Neuronal stem cell (in vitro differentiated cells): Measurements from ENCODE around the gene OSBPL10.
"Not testable (repeated sequence)": the region's sequence is repeated elsewhere in the genome, so short reads cannot be mapped to it uniquely, and the experiment has no call there.

Experiments
- DNase-seq: peaks from one replicate; pipeline ENCODE4 v3.0.0-alpha.2; 2013; ENCODE audit warnings: low spot score
- H2AFZ ChIP-seq: one replicate; pipeline ENCODE4 v1.6.1; 2013; ENCODE audit warnings: mild to moderate bottlenecking, low read length, inconsistent platforms
- H2AK5ac ChIP-seq: 2 replicates; pipeline ENCODE4 v1.6.1; 2013; ENCODE audit warnings: low read depth, mild to moderate bottlenecking, inconsistent platforms, low read length, moderate library complexity, mixed read lengths
- H2BK120ac ChIP-seq: 2 replicates; pipeline ENCODE4 v1.6.1; 2013; ENCODE audit warnings: low read depth, mild to moderate bottlenecking, inconsistent platforms, low read length, moderate library complexity, mixed read lengths
- H2BK12ac ChIP-seq: one replicate; pipeline ENCODE4 v1.6.1; 2013; ENCODE audit warnings: low read length, inconsistent platforms
- H2BK15ac ChIP-seq: 2 replicates; pipeline ENCODE4 v1.6.1; 2013; ENCODE audit warnings: mild to moderate bottlenecking, low read length, inconsistent platforms, mixed read lengths
- H2BK5ac ChIP-seq: one replicate; pipeline ENCODE4 v1.6.1; 2013; ENCODE audit warnings: inconsistent platforms, mild to moderate bottlenecking, low read length, moderate library complexity
- H3K14ac ChIP-seq: one replicate; pipeline ENCODE4 v1.6.1; 2013; ENCODE audit warnings: low read length, inconsistent platforms
- H3K18ac ChIP-seq: 2 replicates; pipeline ENCODE4 v1.6.1; 2013; ENCODE audit warnings: low read length, inconsistent platforms
- H3K23ac ChIP-seq: 2 replicates; pipeline ENCODE4 v1.6.1; 2013; ENCODE audit warnings: low read depth, mild to moderate bottlenecking, mixed read lengths, low read length, inconsistent platforms; ENCODE audit not compliant: poor library complexity
- H3K27ac ChIP-seq: replicated peaks from 3 replicates; pipeline ENCODE4 v1.5.1; 2013; ENCODE audit warnings: low read length, inconsistent platforms
- H3K27me3 ChIP-seq, 3 experiments: 2 replicates each; pipeline ENCODE4 v1.6.1; 2013; ENCODE audit warnings: low read length in 3 of 3, mild to moderate bottlenecking in 2 of 3, inconsistent platforms in 1 of 3, low read depth in 1 of 3, mixed read lengths in 1 of 3, moderate library complexity in 1 of 3; ENCODE audit not compliant: control insufficient read depth in 3 of 3, insufficient read depth in 3 of 3
- H3K36me3 ChIP-seq, 2 donors: replicated peaks in 1 of 2; 2 replicates each; pipeline ENCODE4 v1.6.1; 2013; ENCODE audit warnings: low read length in 2 of 2; ENCODE audit not compliant: control insufficient read depth in 2 of 2, insufficient read depth in 2 of 2
- H3K4ac ChIP-seq: 2 replicates; pipeline ENCODE4 v1.6.1; 2013; ENCODE audit warnings: inconsistent platforms, mild to moderate bottlenecking, low read length, moderate library complexity
- H3K4me1 ChIP-seq, 2 donors: 1 replicate in 1 of 2; 2 replicates in 1 of 2; pipeline ENCODE4 v1.6.1; 2013; ENCODE audit warnings: low read length in 2 of 2, low read depth in 1 of 2; ENCODE audit not compliant: control insufficient read depth in 2 of 2, insufficient read depth in 1 of 2
- H3K4me2 ChIP-seq: one replicate; pipeline ENCODE4 v1.6.1; 2013; ENCODE audit warnings: mild to moderate bottlenecking, low read length, inconsistent platforms; ENCODE audit not compliant: insufficient read depth, poor library complexity, severe bottlenecking
- H3K4me3 ChIP-seq, 2 donors: 2 replicates each; pipeline ENCODE4 v1.5.1; 2013; ENCODE audit warnings: low read length in 2 of 2, mild to moderate bottlenecking in 2 of 2, inconsistent platforms in 1 of 2, moderate library complexity in 1 of 2
- H3K79me1 ChIP-seq: one replicate; pipeline ENCODE4 v1.6.1; 2013; ENCODE audit warnings: low read depth, mild to moderate bottlenecking, inconsistent platforms, low read length, moderate library complexity
- H3K9ac ChIP-seq: one replicate; pipeline ENCODE4 v1.6.1; 2013; ENCODE audit warnings: mild to moderate bottlenecking, low read depth, low read length, inconsistent platforms; ENCODE audit not compliant: poor library complexity
- H3K9me3 ChIP-seq, 2 donors: replicated peaks in 1 of 2; 2 replicates each; pipeline versions ENCODE3 to v1.6.1; 2013; ENCODE audit warnings: low read length in 2 of 2, mild to moderate bottlenecking in 2 of 2, inconsistent platforms in 1 of 2, low read depth in 1 of 2, mixed read lengths in 1 of 2, moderate library complexity in 1 of 2; ENCODE audit not compliant: control insufficient read depth in 2 of 2, insufficient read depth in 1 of 2
- H4K8ac ChIP-seq: one replicate; pipeline ENCODE4 v1.6.1; 2013; ENCODE audit warnings: low read depth, mild to moderate bottlenecking, inconsistent platforms, low read length, moderate library complexity
- H4K91ac ChIP-seq: one replicate; pipeline ENCODE4 v1.6.1; 2013; ENCODE audit warnings: low read length, low read depth, mild to moderate bottlenecking, inconsistent platforms; ENCODE audit not compliant: poor library complexity
- WGBS, 2 donors: extraction: QIAGEN DNeasy Blood & Tissue Kit; methylation state at CpG; one replicate each; pipeline ENCODE4 v1.1.7; 2013; ENCODE audit warnings: missing lambda C conversion rate in 2 of 2, mixed read lengths in 1 of 2; ENCODE audit not compliant: insufficient read length in 2 of 2, insufficient replicate concordance in 1 of 2; ENCODE audit errors: extremely low coverage in 2 of 2; 5-methylcytosine and 5-hydroxymethylcytosine counted together

OSBPL10 gene

DNA sequence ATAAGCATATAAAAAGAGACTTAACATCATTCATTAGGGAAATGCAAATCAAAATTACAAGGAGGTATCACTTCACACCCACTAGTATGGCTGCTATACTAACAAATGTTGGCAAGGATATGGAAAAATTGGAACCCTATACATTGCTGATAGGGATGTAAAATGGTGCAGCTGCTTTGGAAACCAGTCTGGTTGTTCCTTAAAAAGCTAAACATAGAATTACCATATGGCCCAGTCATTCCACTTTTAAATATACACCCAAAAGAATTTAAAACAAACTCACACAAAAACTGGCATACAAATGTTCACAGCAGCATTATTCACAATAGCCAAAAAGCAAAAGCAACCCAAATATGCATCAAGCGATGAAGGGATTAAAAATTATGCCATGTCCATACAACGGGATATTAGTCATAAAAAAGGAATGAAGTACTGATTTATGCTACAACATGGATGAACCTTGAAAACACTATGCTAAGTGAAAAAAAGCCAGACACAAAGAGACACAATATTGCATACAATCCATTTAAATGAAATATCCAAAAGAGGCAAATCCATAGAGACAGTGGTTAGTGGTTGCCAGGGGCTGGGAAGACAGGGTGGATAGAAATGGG, 118.3 kb downstream of the OSBPL10 start:
- Histone ChIP-seq H4K91ac (no peak overlapping the region), H3K4me1 (peaks cover 0 to 3% of the 10 kb centered on the region in 2 donors), H2BK12ac (no peak overlapping the region), H2AFZ (no peak overlapping the region), H4K8ac (no peak overlapping the region), H3K9me3 (no peaks in the 10 kb centered on the region), H2BK15ac (no peak overlapping the region), H2BK5ac (no peak overlapping the region), H2BK120ac (no peak overlapping the region), H3K4ac (no peak overlapping the region), H3K4me2 (no peak overlapping the region), H3K4me3 (no peak overlapping the region), H3K79me1 (no peaks in the 10 kb centered on the region), H2AK5ac (no peak overlapping the region), H3K9ac (no peak overlapping the region), H3K18ac (no peak overlapping the region), H3K36me3 (no peaks in the 10 kb centered on the region), H3K27me3 (no peaks in the 10 kb centered on the region), H3K27ac (no peak overlapping the region), H3K23ac (no peak overlapping the region), H3K14ac (no peak overlapping the region)
- no CpG with 5 or more reads among the region's 2 CpGs for WGBS, 2 donors
- DNase-seq, result no peak

DNA sequence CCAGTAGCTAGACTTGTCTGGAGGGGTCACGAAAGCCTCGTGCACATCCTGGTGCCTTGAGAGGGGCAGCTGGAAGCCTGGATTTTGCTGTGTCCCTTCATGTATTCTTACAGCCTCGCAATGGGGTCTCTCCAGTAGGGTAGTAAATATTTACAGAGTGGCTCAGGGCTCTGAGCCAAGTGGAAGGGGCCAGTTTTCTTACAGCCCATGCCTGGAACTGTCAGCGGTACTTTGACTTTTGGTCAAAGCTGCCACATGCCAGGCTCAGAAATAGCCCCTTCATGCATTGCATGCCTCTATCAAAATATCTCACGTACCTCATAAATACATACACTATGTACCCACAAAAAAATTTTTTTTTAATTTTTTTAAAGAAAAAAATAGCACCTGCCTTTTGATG, 119.2 kb downstream of the OSBPL10 start:
- Histone ChIP-seq H2BK120ac (no peak overlapping the region), H3K23ac (no peak overlapping the region), H3K4ac (no peak overlapping the region), H3K9me3 (no peaks in the 10 kb centered on the region), H3K4me1 (peaks cover 0 to 3% of the 10 kb centered on the region in 2 donors), H4K8ac (no peak overlapping the region), H3K18ac (no peak overlapping the region), H3K14ac (no peak overlapping the region), H2AK5ac (no peak overlapping the region), H4K91ac (no peak overlapping the region), H2BK5ac (no peak overlapping the region), H3K9ac (no peak overlapping the region), H3K4me2 (no peak overlapping the region), H3K79me1 (no peaks in the 10 kb centered on the region), H2BK12ac (no peak overlapping the region), H3K36me3 (no peaks in the 10 kb centered on the region), H2AFZ (no peak overlapping the region), H3K4me3 (no peak overlapping the region), H3K27me3 (no peaks in the 10 kb centered on the region), H2BK15ac (no peak overlapping the region), H3K27ac (no peak overlapping the region)
- 100% methylated on average over 1 of the region's 5 CpGs; no CpG with 5 or more reads in 1 of the 2 donors for WGBS, 2 donors
- DNase-seq, result no peak

DNA sequence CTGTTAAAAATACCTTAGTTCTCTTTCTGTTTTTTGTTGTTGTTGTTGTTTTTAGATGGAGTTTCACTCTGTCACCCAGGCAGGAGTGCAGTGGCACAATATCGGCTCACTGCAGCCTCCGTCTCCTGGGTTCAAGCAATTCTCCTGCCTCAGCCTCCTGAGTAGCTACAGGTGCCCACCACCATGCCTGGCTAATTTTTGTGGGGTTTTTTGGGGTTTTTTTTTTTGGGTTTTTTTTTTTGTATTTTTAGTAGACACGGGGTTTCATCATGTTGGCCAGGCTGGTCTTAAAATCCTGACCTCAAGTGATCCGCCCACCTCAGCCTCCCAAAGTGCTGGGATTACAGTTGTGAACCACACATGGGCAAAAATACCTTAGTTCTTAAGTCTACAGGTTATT, 120.4 kb downstream of the OSBPL10 start:
- no CpG with 5 or more reads among the region's 4 CpGs for WGBS, 2 donors
- not testable (repeated sequence) for H2BK5ac ChIP-seq, H2AK5ac ChIP-seq, DNase-seq, H3K79me1 ChIP-seq, H3K9ac ChIP-seq, H3K4ac ChIP-seq, H4K8ac ChIP-seq, H3K18ac ChIP-seq, H3K4me2 ChIP-seq, H3K27me3 ChIP-seq, H3K9me3 ChIP-seq, H3K14ac ChIP-seq, H3K27ac ChIP-seq, H3K36me3 ChIP-seq, H4K91ac ChIP-seq, H2BK120ac ChIP-seq, H3K4me1 ChIP-seq, H2BK12ac ChIP-seq, H3K23ac ChIP-seq, H2BK15ac ChIP-seq, H2AFZ ChIP-seq, H3K4me3 ChIP-seq

DNA sequence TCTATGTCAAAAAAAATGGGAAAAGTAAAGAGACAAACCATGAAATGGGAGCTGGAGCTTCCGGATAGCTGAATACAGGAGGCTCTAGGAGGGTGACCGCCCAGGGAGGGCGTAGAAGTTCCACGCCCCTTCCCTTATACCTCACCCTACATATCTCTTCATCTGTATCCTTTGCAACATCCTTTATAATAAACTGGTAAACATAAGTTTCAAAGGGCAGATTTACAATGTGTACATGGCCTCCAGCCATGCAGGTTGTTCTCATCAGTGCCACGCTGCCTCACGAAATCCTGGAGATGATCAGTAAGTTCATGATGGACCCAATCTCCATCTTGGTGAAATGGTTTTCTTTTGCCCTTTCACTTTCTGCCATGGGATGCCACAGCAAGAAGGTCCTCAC, 121.8 kb downstream of the OSBPL10 start:
- DNase-seq, result no peak
- H2AFZ ChIP-seq, result no peak overlapping the region

More for the DNA sequence above, 121.8 kb downstream of the OSBPL10 start:
- Histone ChIP-seq H3K27ac (no peak overlapping the region), H3K4ac (no peak overlapping the region), H2BK120ac (no peak overlapping the region), H2BK12ac (no peak overlapping the region), H2AK5ac (no peak overlapping the region), H3K79me1 (no peaks in the 10 kb centered on the region), H2BK15ac (no peak overlapping the region), H3K4me1 (no peaks in the 10 kb centered on the region), H3K14ac (no peak overlapping the region), H3K4me3 (no peak overlapping the region), H3K18ac (no peak overlapping the region), H3K9me3 (no peaks in the 10 kb centered on the region), H3K27me3 (no peaks in the 10 kb centered on the region), H3K23ac (no peak overlapping the region), H3K4me2 (no peak overlapping the region), H2BK5ac (no peak overlapping the region), H3K9ac (no peak overlapping the region), H4K8ac (no peak overlapping the region), H3K36me3 (no peaks in the 10 kb centered on the region), H4K91ac (no peak overlapping the region)
- no CpG with 5 or more reads among the region's 6 CpGs for WGBS, 2 donors
